ENCODE data around the gene ST3GAL5.
"Not testable (repeated sequence)": the region's sequence is repeated elsewhere in the genome, so short reads cannot be mapped to it uniquely, and the experiment has no call there.

ST3GAL5 gene

DNA sequence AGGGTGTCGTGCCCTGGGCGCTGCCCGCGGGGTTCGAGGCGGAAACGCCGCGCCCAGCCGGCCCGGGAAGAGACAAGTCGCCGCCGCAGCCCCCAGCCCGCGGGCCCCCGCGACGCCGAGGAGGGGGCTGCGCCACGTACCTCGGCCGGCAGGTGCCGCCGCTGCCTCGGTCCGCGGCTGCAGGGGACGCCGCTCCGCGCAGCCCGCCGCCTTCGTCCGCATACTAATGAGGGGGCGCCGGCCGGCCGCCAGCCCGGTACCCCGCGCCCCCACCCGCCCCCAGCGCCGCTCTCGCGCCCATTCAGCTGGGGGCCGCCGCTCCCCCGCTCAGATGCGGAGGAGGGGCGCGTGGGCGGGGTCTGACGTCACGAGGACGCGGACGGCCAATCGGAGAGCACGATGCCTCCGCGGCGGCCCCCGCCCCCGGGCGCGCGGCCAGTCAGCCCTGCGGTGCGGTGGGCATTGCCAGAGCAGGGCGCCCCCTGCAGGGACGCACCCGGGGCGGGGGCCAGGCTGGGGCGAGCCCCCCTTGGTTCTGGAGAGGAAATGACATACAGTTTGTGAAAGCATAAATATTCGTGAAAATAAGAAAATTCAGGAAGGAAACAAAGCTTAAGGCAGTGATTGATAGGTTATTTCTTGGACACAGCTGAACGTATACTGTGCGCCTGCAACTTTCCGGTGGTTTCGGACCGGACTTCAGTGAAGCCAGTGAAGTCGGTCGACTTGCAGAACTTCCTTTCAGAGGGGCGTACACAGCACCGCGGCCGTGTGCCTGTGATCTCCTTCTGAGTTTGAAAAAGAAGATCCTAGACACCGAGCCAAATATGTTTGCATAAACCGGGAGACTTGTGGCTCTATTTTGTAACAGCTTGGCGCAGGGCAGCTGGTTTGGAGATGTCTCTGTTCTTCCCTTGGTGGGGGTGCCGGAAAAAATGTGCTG is at the start of gene ST3GAL5:
TSS of gene ST3GAL5 (minus strand) at position 307 of the 943 bp plus-strand sequence. CDS start at position 222, 85 bp downstream.
- peak; percentile 82 for DNase-seq

DNA sequence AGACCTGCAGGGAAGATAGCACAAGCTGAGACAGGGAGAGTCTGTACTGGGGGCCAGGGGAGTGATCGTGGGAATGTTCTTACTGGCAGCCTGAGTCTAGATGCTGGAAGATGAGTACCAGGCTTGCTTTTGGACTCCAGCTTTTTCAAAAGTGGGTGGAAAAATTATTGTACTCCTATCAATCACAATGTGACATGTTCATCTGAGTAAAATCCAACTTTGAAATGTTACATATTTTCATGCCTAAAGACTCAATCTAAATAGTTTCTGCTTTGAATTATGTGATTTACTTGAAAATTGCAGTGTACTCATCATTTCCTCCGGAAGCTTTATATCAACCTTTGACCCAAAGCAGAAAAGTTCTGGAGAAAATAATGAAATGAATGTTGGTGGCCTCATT is 49.7 kb upstream of the ST3GAL5 start:
- DNase-seq = no peak

DNA sequence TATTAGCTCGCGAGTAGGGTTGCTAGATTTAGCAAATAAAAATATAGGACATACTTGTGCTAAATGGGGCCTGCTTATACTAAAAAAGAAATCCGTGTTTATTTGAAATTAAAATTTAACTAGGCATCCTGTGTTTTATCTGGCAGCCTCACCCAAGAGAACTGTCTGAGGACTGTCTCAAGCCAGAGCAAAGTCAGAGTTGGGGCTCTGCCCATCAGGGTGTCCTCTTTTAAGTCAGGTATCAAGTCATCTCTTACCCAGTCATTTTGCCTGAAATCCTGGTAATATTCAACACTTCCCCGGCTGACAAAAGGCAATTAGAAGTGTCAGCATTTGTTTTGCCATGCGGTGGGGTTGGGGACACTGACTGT is 48.3 kb upstream of the ST3GAL5 start:
- DNase-seq = no peak

DNA sequence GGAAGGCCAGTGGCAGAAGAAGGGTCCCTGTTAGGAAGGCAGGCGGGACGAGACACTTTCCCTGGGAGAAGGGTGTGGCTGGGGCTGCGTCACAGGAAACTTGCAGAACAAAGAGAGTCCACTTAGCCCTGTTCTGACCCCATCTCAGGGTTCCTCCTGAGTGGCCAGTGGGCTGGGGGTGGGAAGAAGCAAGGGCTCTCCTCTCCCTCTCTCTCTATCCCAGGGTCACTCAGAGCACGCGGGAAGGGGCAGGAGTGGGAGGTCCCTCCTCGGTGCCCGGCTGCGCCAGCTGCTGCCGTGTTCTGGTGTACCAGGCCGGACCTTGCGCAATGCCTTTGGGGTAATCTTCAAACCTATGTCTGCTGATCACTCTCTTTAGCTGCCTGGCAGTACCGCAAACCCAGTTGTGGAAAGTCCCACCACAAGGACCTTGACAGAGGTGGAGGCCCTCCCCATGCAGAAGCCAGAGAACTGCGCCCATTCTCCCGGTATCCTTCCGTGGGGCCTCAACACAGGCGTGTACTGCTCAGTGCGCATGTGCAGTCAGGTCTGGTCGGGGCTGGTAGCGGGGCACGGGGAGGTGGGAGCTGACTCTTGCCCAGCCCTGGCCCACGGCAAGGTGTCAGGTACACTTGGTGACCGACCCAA is 47.8 kb upstream of the ST3GAL5 start:
- DNase-seq = no peak

DNA sequence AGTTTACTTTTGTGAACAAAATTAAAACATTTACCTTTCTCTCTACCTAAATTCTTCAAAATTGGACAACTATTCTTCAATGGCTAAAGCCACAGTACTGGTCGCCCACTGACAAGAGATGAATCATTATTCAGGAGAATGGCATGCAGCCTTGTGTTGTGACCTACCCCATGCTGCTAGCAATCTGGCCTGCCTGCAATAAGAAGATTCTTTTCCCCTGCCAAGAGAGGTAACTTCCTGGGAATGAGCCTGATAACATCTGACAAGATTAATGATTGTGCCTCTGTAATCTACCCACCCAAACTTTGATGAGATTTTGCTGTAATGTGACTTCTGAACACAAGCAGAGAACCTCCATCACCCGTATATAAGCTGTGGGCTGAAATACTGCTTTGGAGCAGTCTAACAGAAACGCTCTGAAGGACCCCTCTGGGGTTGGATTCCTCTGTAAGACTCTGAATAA is 47.0 kb upstream of the ST3GAL5 start:
- DNase-seq = no peak

DNA sequence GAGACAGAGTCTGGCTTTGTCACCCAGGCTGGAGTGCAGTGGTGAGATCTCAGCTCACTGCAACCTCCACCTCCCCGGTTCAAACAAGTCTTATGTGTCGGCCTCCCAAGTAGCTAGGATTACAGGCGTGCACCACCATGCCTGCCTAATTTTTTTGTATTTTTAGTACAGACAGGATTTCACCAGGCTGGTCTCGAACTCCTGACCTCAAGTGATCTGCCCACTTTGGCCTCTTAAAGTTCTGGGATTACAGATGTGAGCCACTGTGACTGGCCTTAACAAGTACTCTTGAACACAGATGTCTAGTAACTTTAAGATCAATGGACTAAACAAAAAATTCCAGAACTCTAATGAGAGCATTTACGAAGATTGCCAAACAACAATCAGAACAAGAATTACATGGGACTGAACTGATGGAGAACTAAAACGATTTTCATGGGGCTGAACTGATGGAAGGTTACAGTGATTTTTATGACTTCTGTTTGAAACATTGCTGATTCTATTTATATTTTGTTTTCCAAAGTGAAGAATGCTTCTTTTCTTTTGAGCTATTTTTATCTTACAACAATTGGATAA is 46.5 kb upstream of the ST3GAL5 start:
- DNase-seq = no peak

DNA sequence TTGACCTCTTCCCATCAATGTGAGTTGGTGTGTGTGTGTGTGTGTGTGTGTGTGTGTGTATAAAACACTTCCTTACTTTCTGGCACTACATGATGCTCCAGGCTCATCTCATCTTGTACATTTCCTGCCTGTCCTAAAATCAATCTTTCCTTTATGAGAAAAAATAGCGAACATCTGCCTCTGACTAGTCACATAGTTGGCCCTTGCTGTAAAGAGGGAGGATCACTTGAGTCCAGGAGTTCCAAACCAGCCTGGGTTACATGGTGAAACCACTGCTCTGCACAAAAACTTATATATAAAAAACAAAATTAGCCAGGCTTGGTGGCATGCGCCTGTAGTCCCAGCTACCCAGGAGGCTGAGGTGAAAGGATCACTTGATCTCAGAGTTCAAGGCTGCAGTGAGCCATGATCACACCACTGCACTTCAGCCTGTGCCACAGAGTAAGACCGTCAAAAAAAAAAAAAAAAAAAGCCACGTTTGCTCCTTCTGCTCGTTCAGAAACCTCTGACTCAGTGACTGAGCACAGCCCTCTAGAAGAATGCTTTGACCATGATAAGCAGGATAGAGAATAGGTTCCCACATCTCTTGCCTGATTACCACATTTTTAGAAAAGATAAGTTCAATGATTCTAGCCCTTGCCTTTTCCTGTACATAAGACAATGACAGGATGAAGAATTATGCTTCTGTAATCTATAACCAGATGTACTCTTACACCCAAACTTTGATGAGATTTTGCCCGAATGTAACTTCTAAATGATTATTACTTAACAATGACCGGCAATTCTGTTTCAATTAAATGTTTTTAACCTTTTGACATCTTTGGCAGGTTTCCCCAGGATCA is 45.2 kb upstream of the ST3GAL5 start:
- no peak for DNase-seq

DNA sequence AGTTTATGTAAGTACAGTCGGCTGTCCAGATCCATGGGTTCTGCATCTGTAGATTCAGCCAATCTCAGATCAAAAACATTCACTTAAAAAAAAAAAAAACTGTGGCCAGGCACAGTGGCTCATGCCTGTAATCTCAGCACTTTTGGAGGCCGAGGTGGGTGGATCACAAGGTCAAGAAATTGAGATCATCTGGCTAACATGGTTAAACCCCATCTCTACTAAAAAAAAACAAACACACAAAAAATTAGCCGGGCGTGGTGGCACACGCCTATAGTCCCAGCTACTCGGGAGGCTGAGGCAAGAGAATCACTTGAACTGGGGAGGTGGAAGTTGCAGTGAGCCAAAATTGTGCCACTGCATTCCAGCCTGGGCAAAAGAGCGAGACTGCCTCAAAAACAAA is 42.4 kb upstream of the ST3GAL5 start:
- not testable (repeated sequence) for DNase-seq

DNA sequence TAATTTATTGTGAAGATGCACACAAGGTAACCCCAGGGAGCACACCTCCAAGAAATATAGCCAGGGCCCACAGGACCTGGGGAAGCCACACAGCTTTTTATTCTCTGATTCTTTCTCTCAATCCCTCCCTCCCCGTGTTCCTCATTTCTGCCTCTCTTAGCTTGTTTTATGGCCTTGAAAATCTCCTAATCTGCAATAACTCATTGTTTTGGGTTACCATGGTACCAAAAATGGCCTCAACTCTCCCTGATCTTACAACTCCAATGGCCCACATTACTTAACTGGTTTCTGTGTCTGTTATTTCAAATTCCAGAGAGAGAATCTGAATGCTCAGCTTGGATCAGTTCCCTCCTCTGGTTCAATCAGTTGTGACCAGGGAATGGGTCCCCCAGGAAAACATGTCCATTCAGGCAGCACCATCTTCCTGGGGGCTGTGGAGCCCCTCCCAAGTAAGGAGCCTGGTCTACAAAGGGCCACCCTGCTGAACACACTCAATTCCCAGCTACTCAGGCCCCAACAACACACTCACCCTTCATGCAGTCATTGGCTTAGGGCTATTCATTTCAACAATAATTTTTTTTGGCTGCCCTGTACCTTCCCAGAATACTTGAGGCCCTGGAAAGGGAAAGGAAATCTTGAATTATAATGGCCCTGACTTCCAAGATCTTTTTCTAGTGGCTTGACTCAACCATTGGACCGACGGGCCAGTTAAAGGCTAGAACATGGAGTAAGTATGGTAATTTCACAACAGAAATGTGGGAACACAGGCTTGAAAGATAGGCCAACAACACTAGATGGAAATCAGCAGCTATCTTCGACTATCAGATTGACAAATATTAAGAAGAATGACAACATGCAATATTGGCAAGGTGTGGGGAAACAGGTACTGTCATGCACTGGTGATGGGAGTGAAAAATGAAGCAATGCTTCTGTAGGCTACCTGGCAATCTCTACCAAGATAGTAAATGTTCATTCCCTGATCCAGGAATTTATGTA is 41.6 kb upstream of the ST3GAL5 start:
- DNase-seq = no peak

DNA sequence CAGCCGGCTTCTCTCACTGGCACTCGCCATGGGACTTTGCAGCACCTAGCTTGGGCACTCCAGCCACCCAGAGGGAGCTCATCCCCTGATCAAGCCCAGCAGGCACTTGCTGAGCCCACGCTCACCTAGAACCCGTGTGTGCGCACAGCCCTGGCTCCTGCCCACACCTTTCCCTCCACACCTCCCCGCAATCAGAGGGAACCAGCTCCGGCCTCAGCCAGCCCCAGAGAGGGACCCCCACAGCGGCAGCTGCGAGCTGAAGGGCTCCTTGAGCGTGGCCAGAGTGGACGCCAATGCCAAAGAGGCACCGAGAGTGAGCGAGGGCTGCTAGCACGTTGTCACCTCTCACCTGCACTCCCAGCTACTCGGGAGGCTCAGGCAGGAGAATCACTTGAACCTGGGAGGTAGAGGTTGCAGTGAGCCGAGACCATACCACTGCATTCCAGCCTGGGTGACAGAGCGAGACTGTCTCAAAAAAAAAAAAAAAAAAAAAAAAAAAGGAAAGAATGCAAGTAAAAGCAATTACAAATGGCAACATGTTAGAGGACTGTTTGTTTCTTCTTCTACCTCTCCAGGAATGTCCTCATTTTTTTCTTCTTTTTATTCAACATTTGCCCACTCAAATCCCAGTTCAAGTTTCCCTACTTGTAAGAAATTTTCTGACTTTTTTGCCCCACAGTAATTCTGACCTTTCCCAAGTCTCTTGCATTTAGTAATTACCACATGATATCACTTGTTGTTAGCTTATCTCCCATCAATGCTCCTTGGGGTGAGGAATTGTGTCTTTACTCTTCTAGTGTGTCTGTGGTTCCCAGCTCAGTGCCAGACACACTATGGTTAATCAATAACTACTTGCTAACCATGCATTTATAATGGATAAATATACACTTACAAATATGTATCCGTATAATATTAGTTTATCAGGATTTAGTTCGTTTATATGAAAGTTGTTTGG is 40.6 kb upstream of the ST3GAL5 start:
- DNase-seq = no peak

DNA sequence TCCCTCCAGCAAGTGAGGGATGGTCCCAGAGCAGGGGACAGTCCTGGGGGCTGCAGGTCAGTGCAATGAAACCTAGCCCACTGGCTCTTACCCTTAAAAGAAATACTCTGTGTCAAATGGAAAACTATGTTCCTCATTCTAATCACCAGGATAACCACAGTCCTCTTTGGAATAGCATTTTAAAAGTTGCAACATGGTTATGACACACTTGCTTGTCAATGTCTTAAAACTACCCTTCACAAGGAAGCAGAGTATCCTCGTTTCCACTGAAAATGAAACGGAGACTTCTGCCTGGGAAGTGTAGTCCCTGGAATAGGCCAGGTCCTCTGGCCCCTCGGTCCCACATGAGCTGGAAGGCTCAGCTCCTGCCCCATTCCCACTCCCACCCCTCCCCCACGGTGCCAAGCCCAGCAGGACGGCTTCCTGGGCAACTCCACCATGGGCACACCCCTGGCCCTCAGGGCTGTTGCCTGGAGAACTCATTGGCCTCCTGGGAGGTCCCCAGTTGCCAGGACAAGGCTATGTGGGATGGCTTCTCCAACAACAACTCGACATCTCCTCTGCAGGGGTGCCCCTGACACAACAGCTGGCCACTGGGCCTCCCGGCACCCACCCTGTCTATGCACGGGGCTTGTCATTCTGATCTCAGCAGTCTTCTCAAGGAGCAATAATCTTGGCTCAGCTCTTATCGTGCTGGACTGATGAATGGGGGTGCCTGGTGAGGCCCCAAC is 38.3 kb upstream of the ST3GAL5 start:
- no peak for DNase-seq

DNA sequence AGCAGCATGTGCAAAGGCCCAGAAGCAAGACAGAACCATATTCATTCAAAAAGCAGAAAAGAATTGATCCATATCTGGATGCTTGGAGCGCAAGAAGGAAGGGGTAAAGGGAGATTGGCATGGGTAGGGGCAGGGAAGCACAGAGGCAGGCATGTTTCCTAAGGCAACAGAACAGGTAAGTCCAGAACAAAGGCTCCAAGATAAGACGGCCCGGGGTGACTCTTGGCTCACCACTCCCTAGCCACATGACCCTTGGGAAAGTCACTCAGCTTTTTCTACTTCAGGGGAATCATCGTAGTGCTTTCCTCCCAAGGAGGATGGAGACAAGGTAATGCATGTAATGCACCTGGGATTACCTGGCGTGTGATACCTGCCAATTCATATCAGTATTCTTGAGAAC is 37.7 kb upstream of the ST3GAL5 start:
- no peak for DNase-seq

DNA sequence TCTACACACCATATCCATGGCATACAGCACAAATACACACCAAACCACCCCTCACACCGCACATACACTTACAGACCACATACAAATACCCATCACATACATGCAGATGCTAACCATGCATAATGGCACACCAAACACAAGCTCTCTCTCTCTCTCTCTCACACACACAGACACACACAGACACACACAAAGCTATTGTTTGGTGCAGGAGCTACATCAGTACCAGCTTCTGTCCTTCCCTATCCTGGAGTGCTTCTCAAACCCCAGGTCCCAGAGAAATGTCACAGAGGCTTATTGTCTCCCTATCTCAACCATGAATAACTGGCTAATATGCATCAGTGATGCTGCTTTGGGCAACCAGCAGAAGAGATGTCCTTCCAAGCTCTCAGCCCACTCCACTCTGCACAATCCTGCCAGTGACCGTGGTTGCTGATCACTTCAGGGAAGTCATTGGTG is 36.5 kb upstream of the ST3GAL5 start:
- no peak for DNase-seq

DNA sequence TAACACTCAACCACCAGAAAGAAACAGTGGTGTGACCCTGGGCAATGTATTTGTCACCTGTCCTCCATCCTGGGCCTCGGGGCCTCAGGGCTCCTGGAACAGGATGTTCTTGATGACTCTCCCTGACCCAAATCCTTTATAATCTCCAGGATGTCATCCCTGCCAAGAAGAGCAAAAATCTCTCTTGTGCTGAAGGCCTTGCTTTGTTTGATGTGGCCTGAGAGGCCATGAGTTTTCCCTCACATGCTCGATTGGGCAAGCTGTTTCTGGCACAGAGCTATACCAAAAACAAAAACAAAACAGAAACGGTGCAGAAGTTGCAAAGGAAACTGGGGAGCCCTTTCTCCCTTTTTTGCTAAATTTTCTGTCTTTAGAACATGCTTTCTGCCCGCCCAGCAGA is 35.7 kb upstream of the ST3GAL5 start:
- no peak for DNase-seq

DNA sequence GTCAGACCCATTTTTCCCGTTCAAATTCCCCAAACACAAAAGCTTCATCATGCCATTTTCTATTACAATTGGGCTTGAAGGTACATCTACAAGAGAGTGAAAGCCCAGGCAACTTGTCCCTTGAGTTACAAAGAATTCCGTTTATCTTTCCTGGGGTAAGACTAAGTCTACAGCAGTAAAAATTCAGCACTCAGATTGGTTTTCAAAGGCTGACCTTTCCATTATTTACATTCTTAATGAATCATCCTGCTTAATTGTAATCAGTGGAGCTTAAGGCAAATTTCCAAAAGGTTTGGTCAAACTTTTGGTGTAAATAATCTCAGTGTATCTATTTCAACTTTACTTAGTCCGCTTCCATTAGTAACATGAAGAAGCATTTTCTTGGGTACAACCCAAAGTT is 33.4 kb upstream of the ST3GAL5 start:
- no peak for DNase-seq

DNA sequence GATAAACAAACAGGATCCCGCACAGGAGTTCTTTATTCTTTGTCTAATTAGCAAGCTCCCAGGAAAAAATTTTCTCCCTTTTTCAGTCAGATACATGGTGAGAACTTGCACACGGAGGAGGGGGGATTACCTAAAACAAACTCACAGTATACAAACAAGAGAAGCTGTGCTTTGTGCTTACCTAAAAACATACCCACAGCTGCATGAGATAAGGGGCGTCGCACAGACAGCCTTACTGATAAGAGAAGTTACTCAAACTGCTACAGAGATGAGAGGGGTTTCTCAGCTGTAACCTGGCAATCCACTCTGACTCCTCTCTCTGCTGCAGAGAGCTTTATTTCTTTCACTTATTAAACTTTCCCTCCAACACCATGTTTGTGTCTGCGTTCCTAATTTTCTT is 32.9 kb upstream of the ST3GAL5 start:
- DNase-seq = no peak

DNA sequence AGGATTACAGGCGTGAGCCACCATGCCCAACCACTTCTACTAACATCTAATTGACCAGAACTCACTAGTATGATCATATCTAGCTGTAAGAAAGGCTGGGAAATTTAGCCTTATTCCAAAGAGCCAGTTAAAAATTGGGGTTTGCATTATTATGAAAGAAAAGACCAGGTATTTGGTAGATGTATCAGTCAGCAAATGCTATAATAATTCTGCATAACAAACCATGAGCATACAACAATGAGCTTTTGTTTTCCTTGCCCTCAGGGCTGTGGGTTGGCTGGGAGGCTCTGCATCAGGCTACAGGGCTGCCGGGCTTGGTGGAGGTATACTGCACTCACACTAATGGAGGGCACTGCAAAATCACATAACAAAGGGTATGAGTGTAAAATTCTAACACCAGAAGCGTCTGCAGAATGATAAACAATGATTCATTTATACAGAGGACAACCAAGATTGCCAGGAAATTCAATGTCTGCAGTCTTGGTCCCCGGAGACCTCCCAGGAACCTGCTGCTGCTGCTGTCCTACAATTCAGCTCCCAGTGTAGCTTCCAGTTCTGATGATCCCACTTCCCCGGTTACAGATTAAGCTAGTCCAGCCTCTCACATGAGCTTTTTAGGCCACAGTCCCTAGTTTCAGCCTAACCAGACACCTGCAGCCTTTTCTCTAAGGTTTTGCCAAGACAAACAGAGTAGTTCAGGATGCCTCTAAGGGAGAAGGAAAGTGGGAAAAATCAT is 32.2 kb upstream of the ST3GAL5 start:
- DNase-seq = no peak

DNA sequence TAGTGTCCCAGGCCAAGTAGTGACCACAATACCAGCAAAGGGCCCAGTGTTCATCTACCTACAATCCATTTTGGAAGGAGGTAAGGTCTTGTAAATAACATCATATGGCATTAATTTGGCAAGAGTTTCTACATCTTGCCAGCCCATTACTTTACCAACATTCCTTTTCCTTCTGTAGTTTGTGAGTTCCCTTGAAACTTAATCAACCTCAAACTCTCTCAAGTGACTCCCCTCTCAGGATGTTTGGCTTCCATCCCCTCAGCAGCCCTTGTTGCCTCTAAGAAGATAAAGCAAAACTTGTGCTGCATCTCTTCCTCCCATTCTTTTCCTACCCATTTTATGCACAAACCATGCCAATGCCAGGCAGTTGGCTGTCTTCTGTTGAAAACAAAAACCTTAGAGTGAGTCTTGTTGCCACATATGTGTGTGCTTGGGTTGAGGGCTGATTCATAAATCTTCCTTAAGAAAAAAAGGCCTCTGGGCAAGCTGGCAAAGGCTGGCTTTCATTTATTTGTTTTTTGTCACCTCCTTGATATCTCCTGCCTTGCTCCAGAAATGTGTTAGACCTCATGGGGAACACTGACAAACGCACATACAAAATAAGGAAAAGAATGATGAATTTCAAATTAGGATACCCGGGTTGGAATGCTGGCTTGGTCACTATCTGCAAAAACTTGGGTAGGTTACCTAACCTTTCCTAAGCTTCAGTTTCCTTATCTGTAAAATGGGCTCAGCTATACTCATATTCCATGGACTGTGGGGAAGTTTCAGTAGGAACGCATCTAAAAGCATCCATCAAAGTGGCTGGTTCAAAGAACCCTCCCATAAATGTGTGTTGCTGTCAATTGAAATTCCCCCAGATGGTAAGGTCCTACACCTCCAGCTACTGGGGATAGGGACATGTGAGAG is 29.4 kb upstream of the ST3GAL5 start:
- no peak for DNase-seq

All from COR-L47 (cell line).